HL-60 (cell line): Measurements from ENCODE around the gene PLXNA2.

Experiments
- CTCF ChIP-seq: IDR thresholded peaks from one replicate; pipeline ENCODE4 v1.5.1; 2011; ENCODE audit warnings: low read length, control low read depth, inconsistent platforms; ENCODE audit not compliant: insufficient read depth
- GABPA ChIP-seq: IDR thresholded peaks from 2 replicates; pipeline ENCODE4 v1.6.1; 2012; ENCODE audit warnings: low read depth
- POLR2AphosphoS5 ChIP-seq: IDR thresholded peaks from 2 replicates; pipeline ENCODE4 v1.6.1; 2012; ENCODE audit warnings: low read depth
- SPI1 ChIP-seq: IDR thresholded peaks from 2 replicates; pipeline ENCODE4 v1.6.1; 2012; ENCODE audit warnings: low read depth, mild to moderate bottlenecking, borderline replicate concordance

DNA sequence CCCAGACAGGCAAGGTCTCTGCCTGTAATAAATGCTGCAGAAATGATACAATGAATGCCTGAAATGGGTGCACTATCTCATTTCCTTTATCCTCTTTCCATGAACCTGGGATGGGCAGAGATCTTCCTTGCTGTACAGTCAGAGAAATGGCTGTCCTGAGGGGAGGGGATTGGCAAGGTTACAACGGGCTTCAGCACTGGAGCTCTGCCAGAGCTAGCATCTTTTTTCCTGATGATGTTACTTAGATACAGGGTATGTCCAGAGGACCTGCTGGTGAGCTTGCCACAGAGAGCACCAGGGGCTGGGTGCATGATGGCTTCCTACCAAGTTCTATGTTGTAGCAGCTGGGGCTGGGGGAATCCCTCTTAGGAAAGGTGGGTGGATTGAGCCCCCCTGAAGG is 115.1 kb downstream of the PLXNA2 start:
- TF ChIP-seq POLR2AphosphoS5 (no peak), CTCF (no peak), SPI1 (no peak), GABPA (no peak)
